GM21529 (cell line): ENCODE measurements around the gene MRPL57.
"Not testable (repeated sequence)": the region's sequence is repeated elsewhere in the genome, so short reads cannot be mapped to it uniquely, and the experiment has no call there.

Experiments used
- ATAC-seq: cut with Tn5 transposase; IDR thresholded peaks from one replicate; pipeline ENCODE4 v1.9.1; 2021; ENCODE audit not compliant: unreplicated experiment

Gene MRPL57

DNA sequence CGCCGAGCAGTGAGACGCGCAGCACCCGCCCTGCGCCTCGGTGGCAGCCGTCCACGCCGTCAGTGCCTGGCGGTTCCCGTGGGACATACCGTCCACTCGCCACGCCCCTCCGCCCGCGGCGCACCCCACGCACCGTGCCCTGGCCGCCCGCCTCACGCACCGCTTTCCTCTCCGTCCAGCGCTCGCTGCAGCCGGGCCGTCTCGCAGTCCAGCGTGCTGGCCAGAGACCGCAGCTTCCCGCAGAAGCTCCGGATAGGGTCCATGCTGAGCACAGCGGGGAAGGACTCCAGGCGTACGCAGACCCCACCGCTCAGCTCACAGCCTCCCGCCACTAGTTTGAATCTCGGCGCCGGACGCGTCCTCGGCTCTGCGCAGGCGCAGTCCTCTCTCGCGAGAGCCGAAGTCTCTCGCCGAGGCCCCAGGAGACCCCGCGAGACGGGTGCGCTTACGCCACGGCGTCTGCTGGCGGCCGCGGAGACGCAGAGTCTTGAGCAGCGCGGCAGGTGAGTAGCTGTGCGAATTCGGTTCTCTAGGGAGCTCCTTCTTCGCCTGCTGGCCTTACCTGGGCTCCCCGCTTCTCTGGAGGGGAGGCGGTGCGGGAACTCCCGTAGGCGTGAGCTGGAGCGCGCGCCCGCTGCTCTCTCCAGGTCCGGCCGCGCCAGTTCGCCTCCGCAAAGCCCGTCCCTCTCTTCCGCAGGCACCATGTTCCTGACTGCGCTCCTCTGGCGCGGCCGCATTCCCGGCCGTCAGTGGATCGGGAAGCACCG lies at the start of gene MRPL57, which contains the start of gene SKA3:
Gene MRPL57, plus strand, starts transcription at position 444 of the 767 bp plus-strand sequence. Its CDS starts 259 bp downstream, at position 703.
Gene SKA3, minus strand, starts transcription at position 338 of the 767 bp plus-strand sequence. Its CDS starts 75 bp downstream, at position 263.
- peak; percentile 91 for ATAC-seq

DNA sequence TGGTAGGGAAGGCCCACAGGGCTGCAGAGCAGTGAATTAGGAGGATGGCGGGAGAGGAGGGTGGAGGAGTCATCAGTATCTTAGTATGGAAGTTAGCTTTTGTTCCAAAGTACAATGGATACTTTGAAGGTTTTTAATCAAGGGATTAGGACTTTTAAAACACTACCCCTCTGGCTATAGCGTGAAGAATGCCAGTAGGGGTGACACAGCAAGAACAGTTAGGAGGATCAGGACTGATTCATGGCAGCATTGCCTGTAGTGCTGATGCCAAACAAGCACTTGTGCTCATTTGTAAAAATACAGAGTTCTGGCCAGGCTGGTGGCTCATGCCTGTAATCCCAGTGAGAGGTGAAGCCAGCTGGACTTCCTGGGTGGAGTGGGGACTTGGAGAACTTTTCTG lies 46.3 kb upstream of the MRPL57 start:
- no peak for ATAC-seq

DNA sequence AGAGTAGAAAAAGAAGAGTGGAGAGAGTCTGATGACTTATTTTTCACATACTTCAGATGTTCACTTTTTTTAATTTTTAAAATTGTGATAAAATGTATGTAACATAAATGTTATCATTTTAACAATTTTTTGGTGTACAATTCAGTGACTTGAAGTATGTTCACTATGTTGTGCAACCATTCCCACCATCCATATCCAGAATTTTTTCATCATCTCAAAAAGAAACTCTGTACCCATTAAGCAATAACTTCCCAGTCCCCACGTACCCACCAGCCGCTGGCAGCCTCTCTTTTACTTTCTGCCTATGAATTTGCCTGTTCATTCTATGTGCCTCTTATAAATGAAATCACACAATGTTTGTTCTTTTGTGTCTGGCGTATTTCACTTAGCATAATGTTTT lies 43.4 kb upstream of the MRPL57 start:
- no peak for ATAC-seq

DNA sequence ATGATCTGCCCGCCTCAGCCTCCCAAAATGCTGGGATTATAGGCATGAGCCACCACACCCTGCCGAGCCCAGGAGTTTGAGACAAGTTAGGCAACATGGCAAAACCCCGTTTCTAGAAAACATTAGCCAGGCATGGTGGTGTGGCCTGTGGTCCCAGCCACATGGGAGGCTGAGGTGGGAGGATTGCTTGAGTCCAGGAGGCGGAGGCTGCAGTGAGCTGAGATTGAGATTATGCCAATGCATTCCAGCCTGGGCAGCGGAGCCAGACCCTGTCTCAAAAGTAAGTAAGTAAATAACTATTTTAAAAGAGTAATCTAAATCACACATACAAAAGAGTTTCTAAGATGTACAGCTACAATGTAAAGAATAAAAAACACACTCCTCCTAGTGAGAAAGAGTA lies 42.0 kb upstream of the MRPL57 start:
- ATAC-seq: no peak

GRCh38 chr13:21135833-21136232 lies 40.6 kb upstream of the MRPL57 start:
- not testable (repeated sequence) for ATAC-seq

DNA sequence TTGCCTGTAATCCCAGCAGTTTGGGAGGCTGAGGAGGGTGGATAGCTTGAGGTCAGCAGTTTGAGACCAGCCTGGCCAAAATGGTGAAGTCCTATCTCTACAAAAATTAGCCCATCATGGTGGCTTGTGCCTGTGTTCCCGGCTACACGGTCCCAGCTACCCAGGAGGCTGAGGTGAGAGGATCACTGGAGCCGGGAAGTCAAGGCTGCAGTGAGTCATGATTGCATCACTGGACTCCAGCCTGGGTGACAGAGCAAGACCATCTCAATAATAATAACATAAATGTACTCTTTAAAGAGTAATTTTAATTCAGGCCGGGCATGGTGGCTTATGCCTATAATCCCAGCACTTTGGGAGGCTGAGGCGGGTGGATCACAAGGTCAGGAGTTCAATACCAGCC lies 38.8 kb upstream of the MRPL57 start:
- ATAC-seq: no peak

DNA sequence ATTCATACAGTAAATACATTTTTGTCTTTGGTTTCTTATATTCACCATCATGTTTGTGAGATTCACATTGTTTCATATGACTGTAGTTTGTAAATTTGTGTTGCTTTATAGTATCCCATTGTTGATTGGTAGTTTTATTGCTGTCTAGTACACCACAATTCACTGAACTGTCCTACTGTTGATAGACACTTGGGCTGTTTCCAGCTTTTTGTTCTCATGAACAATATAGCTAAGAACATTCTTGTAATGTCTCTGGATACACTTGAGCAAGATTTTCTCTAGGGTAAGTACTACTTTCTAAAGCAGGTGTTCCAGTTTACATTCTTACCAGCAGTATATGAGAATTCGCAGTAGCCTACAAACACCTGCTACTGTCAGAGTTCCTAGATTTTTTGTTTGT lies 37.9 kb upstream of the MRPL57 start:
- ATAC-seq: no peak

GRCh38 chr13:21139374-21139773 lies 37.1 kb upstream of the MRPL57 start:
- no peak for ATAC-seq

GRCh38 chr13:21142766-21143165 lies 33.7 kb upstream of the MRPL57 start:
- no peak for ATAC-seq

DNA sequence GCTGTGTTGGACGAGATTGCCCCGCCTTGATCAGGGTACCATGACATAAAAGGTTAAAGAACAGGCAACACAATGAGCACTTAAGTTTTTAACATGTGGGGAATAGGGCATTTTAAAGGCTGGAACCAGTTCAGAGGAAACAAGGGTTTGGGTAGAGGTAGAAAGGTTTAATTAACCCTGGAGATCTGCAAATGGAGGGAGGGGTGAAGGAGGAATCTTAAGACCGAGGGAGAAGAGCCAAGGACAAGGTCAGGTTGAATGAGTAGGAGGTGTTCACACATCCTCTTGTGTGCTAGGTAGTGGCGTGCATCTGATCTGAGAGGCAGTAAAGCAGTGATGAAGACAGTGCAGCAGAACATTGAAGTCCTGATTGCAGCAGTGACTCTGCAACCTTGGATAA lies 28.6 kb upstream of the MRPL57 start:
- no peak for ATAC-seq

- no peak for ATAC-seq
These were observed 27.8 kb upstream of the MRPL57 start for GRCh38 chr13:21148557-21149258.

DNA sequence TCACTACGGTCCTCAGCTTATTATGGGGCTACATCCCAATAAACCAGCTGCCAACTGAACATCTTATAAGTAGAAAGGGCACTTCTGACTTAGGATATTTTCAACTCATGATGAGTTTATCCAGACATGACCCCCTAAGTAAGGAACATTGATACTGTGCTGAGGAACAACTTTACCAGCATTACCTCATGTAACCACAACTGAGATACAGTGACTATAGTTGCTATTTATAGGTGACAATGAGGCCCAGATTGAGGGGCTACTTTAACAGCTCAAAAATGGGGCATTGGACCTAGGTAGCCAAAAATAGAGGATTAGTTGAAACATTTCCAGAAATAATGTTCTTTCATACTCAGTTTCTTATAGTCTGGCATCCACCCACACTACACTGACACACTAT lies 26.9 kb upstream of the MRPL57 start:
- ATAC-seq: no peak

DNA sequence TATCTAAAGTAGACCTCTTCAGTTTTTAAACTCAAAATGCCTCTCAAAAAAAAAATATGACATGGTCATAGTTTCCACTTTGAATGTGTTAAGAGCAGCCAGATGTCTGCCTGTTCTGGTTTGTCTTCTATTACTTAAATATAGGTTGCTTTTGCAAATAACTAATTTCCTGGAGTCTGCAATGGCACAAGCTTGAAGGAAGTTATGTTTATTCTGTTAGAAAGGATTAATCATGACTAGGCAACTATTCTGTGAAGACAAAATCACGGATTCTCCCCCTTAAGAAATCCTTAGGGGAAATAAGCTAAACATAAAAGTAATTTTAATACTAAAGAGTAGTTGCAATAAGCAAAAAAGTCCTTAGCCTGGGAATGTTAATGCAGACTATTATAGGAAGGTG lies 26.4 kb upstream of the MRPL57 start:
- ATAC-seq: no peak

DNA sequence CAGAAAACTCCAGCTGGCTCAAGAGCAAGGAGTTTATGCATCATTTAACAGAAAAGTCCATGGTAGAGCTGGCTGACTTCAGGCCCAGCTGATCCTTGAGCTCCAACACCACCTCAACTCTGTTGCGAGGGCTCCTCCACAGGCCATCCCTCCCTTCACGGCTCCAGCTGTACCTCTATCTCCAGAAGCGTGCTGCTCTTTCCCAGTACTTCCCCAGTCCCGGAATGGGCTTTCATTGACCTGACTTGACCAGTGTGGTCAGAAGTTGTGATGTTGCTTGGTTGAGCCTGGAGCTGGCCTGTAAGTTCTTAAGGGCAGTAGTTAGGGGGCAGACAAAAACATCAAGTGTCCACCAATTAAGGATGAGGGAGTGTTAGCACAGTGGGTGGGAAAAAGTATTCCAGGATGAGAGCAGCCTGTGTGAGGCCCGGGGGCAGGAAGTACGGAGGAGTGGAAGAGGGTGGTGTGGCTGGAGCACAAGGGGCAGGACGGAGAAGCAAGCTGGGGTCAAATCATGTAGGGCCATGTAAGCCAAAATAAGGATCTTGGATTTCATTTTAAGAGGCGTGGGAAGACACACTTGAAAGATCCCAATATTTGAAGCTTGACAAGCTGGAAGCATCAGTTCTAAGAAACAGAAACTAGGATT lies 24.1 kb upstream of the MRPL57 start:
- no peak for ATAC-seq

GRCh38 chr13:21164631-21165030 lies 11.8 kb upstream of the MRPL57 start:
- ATAC-seq: no peak

DNA sequence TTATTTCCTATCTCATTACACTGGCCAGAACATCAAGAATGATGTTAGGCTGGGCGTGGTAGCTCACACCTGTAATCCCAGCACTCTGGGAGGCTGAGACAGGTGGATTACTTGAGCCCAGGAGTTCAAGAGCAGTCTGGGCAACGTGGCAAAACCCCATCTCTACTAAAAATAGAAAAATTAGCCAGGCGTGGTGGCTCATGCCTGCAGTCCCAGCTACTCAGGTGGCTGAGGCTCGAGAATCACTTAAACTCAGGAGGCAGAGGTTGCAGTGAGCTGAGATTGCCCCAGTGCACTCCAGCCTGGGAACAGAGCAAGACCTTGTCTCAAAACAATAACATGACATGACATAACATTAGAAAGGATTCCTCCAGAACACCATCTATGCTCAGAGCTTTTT lies 10.9 kb upstream of the MRPL57 start:
- not testable (repeated sequence) for ATAC-seq

DNA sequence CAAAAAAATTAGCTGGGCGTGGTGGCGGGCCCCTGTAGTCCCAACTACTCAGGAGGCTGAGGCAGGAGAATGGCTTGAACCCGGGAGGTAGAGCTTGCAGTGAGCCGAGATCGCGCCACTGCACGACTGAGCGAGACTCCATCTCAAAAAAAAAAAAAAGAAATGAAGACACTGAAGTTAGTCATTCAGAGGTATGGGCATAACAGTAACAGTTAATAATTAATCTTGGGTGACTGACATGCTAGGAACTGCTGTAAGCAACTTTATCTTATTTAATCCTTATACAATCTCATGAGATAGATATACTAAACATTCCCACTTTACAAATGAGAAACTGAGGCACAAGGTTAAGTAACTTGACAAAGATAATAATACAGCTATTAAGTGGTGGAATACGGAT lies 5.0 kb upstream of the MRPL57 start:
- no peak for ATAC-seq

- not testable (repeated sequence) for ATAC-seq
These were observed 2.7 kb upstream of the MRPL57 start for GRCh38 chr13:21173767-21174166.

DNA sequence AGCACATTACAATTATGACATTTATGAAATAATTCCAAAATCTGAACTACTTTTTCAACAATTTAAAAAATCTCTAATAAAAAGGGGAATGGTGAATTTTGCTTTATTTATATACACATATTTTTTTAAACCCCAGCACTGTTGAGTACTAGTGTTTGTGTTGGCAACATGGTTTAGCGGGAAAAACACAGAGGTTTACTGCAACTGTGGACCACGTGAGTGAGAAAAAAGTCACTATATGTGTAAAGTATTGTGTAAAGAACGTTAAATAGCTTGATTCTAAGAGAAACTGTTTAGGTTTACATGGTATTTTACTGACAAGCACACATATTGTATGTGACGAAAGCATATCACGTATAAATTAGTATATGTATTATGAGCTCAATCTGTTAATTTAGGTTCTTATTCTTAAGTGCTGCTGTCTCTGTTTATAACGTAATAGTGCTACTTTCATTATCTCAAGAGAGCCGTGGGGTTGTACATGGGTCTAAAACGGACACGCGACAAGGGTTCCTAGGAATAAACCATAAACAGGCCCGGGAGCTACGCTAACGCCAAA lies 723 bp upstream of the MRPL57 start:
- ATAC-seq: no peak

DNA sequence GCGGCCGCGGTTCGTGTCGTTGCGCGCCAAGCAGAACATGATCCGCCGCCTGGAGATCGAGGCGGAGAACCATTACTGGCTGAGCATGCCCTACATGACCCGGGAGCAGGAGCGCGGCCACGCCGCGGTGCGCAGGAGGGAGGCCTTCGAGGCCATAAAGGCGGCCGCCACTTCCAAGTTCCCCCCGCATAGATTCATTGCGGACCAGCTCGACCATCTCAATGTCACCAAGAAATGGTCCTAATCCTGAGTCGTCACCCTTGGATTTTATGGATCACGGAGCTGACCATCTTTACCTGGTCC lies 475 bp downstream of the MRPL57 start:
- ATAC-seq: peak; percentile 39

- no peak for ATAC-seq
These were observed 5.2 kb downstream of the MRPL57 start for GRCh38 chr13:21181671-21182070.

DNA sequence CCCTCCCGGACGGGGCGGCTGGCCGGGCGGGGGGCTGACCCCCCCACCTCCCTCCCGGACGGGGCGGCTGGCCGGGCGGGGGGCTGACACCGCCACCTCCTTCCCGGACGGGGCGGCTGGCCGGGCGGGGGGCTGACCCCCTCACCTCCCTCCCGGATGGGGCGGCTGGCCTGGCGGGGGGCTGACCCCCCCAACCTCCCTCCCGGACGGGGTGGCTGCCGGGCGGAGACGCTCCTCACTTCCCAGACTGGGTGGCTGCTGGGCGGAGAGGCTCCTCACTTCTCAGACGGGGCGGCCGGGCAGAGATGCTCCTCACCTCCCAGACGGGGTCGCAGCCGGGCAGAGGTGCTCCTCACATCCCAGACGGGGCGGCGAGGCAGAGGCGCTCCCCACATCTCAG lies 10.0 kb downstream of the MRPL57 start:
- not testable (repeated sequence) for ATAC-seq
